GM12878 (cell line): ENCODE measurements around the gene KIF12. TPM values are rescaled to one million over a fixed set of nuclear protein-coding genes. Genes with fewer than 3 reads are reported as not detected.

ENCODE experiments used
- ATAC-seq: fragments of 200-7000 bp; cut with Tn5 transposase; 3 replicates; pipeline ENCODE4 v1.9.1; 2020; ENCODE audit warnings: mild to moderate bottlenecking, moderate library complexity
- BruUV-seq: library from RNA; stranded (reverse); fragments of 400-500 nt; replicated peaks from 2 replicates; lab custom pipeline; 2021; lab: Mats Ljungman, UMichigan
- CTCF ChIA-PET: fragments of 300-600 bp; sonication (Branson Sonifier 250); formaldehyde crosslinking; extraction: SDS; loops from one replicate; lab custom pipeline; 2021; ENCODE audit warnings: inconsistent platforms; lab: Yijun Ruan, JAX
- POLR2A ChIA-PET: fragments of 350-600 bp; formaldehyde crosslinking; extraction: SDS; loops from one replicate; lab custom pipeline; 2021; ENCODE audit warnings: inconsistent platforms; lab: Charles Lee
- RAD21 ChIA-PET: fragments of 300-600 bp; sonication (Branson Sonifier 250); formaldehyde crosslinking; loops from one replicate; lab custom pipeline; 2023; ENCODE audit warnings: antibody characterized with exemption; ENCODE audit not compliant: unreplicated experiment; lab: Charles Lee
- SMC1A ChIA-PET: fragments of 300-600 bp; sonication (Branson Sonifier 250); formaldehyde crosslinking; loops from one replicate; lab custom pipeline; 2023; ENCODE audit not compliant: unreplicated experiment, uncharacterized antibody; lab: Charles Lee
- DNase-seq: peaks from one replicate; pipeline ENCODE4 v3.0.0-alpha.2; 2011; ENCODE audit warnings: low read depth, low spot score
- FAIRE-seq: peaks from 3 replicates; lab custom pipeline; 2011; peaks lifted over from hg19 to GRCh38; lab: Jason Lieb, UNC
- H2AFZ ChIP-seq: 2 replicates; pipeline ENCODE4 v1.6.0; 2011; ENCODE audit warnings: low read depth, low read length, control low read depth; ENCODE audit not compliant: control insufficient read depth
- H3K27ac ChIP-seq: 2 replicates; pipeline ENCODE4 v1.5.1; 2011; ENCODE audit warnings: control low read depth; ENCODE audit not compliant: control insufficient read depth, insufficient read depth
- H3K27me3 ChIP-seq, 2 experiments: replicated peaks in 1 of 2; 2 replicates each; pipeline versions ENCODE4 v1.6.0 to v1.6.1; 2011; ENCODE audit warnings: low read length in 1 of 2; ENCODE audit not compliant: control insufficient read depth in 2 of 2, insufficient read depth in 2 of 2
- H3K36me3 ChIP-seq, 2 experiments: 2 replicates each; pipeline ENCODE4 v1.5.1; 2011; ENCODE audit warnings: low read length in 1 of 2; ENCODE audit not compliant: control insufficient read depth in 2 of 2, insufficient read depth in 2 of 2
- H3K4me1 ChIP-seq: 2 replicates; pipeline ENCODE4 v1.6.1; 2011; ENCODE audit warnings: mild to moderate bottlenecking, low read length, moderate library complexity, mixed read lengths; ENCODE audit not compliant: control insufficient read depth, insufficient read depth
- H3K4me2 ChIP-seq: 2 replicates; pipeline ENCODE4 v1.6.0; 2011; ENCODE audit warnings: control low read depth; ENCODE audit not compliant: control insufficient read depth, insufficient read depth
- H3K4me3 ChIP-seq: fragments of 200-600 bp; sonication (generic); 2 replicates; pipeline ENCODE4 v1.5.1; 2016
- H3K79me2 ChIP-seq: 2 replicates; pipeline ENCODE4 v1.6.0; 2011; ENCODE audit warnings: low read length; ENCODE audit not compliant: control insufficient read depth, insufficient read depth
- H3K9ac ChIP-seq: 2 replicates; pipeline ENCODE4 v1.8.0; 2011; ENCODE audit warnings: low read length, control low read depth, mixed read lengths; ENCODE audit not compliant: control insufficient read depth, insufficient read depth
- H3K9me3 ChIP-seq: replicated peaks from 3 replicates; pipeline ENCODE4 v1.5.1; 2011; ENCODE audit warnings: mild to moderate bottlenecking, low read length; ENCODE audit not compliant: control insufficient read depth, insufficient read depth
- H4K20me1 ChIP-seq: 2 replicates; pipeline ENCODE4 v1.6.0; 2011; ENCODE audit not compliant: control insufficient read depth, insufficient read depth
- CEBPZ ChIP-seq: fragments of 150-350 bp; IDR thresholded peaks from 2 replicates; pipeline ENCODE4 v1.6.1; 2016; ENCODE audit warnings: low read depth, low read length
- EED ChIP-seq: sonication (generic); IDR thresholded peaks from 2 replicates; pipeline ENCODE4 v1.6.1; 2016; ENCODE audit warnings: antibody characterized with exemption, low read depth
- EGR1 ChIP-seq, 2 experiments: IDR thresholded peaks; 1 replicate in 1 of 2; 2 replicates in 1 of 2; pipeline ENCODE4 v1.6.1; 2011 to 2012; ENCODE audit warnings: low read depth in 2 of 2, low read length in 2 of 2, borderline replicate concordance in 1 of 2, mild to moderate bottlenecking in 1 of 2, moderate library complexity in 1 of 2
- NR2F1 ChIP-seq: fragments of 450-650 bp; conservative IDR thresholded peaks from 2 replicates; pipeline ENCODE4 v1.6.1; 2017; ENCODE audit warnings: mild to moderate bottlenecking
- NRF1 ChIP-seq: conservative IDR thresholded peaks from 2 replicates; pipeline ENCODE4 v1.6.1; 2011; ENCODE audit warnings: mild to moderate bottlenecking, low read depth, low read length, improper control_type of control experiment
- TARDBP ChIP-seq: IDR thresholded peaks from 2 replicates; pipeline ENCODE4 v1.6.1; 2016; ENCODE audit warnings: borderline replicate concordance
- ZBTB33 ChIP-seq: fragments of 450-650 bp; IDR thresholded peaks from 2 replicates; pipeline ENCODE4 v1.6.1; 2017; ENCODE audit warnings: mild to moderate bottlenecking
- ZNF274 ChIP-seq: IDR thresholded peaks from one replicate; pipeline ENCODE4 v1.8.0; 2011; ENCODE audit not compliant: insufficient read length, insufficient read depth
- WGBS: methylation state at CpG from one replicate; pipeline ENCODE4 v1.1.6; 2016; ENCODE audit warnings: low lambda C conversion rate; ENCODE audit not compliant: insufficient replicate concordance, insufficient coverage; ENCODE audit errors: missing lambda C conversion rate; 5-methylcytosine and 5-hydroxymethylcytosine counted together
- in situ Hi-C: fragments of 300-500 bp; cut with MboI; formaldehyde crosslinking; loops from 9 replicates; pipeline ENCODE4 v1.14.3; 2018; ENCODE audit warnings: mixed read lengths
- intact Hi-C: fragments of 100-400 bp; cut with micrococcal nuclease; formaldehyde crosslinking; loops from one replicate; pipeline ENCODE4 v1.14.2; 2022; ENCODE audit not compliant: unreplicated experiment
- polyA plus RNA-seq, 11 experiments: library from polyadenylated mRNA; depleted of rRNA in 4 of 11; unstranded in 6 of 11; stranded (reverse) in 5 of 11; fragments of >200 nt; fragmentation: Nextera tagmentation in 4 of 11; fragmentation: Illumina TruSeq in 1 of 11; extraction: Ambion mirVana in 4 of 11; extraction: Trizol in 1 of 11; gene quantifications; 1 replicate in 1 of 11; 2 replicates in 10 of 11; pipeline versions ENCODE4 v1.2.1 to v1.2.3, GENCODE V29; 2011 to 2016; ENCODE audit warnings: inconsistent platforms in 2 of 11, missing spikeins in 2 of 11, low read depth in 1 of 11
- total RNA-seq, 4 experiments: library from RNA; depleted of rRNA in 3 of 4; stranded (reverse); fragments of >200 nt in 3 of 4; fragmentation: Illumina TruSeq in 1 of 4; extraction: Trizol in 1 of 4; gene quantifications; 2 replicates each; pipeline versions ENCODE4 v1.2.1 to v1.2.3, GENCODE V29; 2013 to 2021

Gene KIF12
- total and polyA plus RNA-seq, 10 of the 15 experiments (the other 5 are each of a cell fraction or from before 2014, with no cell fraction given) = not detected

GRCh38 chr9:114125476-114126013 is 26.5 kb upstream of the KIF12 start:
- Histone ChIP-seq H3K9ac (no peak overlapping the region), H4K20me1 (no peaks in the 10 kb centered on the region), H3K36me3 (no peaks in the 10 kb centered on the region), H3K79me2 (no peaks in the 10 kb centered on the region), H3K4me2 (no peak overlapping the region), H3K4me3 (no peak overlapping the region), H3K27me3 (no peaks in the 10 kb centered on the region; a peak in 1 of 4 replicates), H2AFZ (no peak overlapping the region)
- ChIA-PET SMC1A (no interaction called here), CTCF (no interaction called here), RAD21 (no interaction called here)
- no TSS peak for BruUV-seq
- FAIRE-seq = no peak
- TF ChIP-seq EGR1 (IDR thresholded peaks at IDR 0.05; ENCODE audit: borderline replicate concordance in 1 of 2, low read depth in 2 of 2, low read length in 2 of 2) = no peak
- no peak for TF ChIP-seq ZNF274
- TF ChIP-seq ZBTB33 = no peak
- no peak for TF ChIP-seq NR2F1
- no peak for TF ChIP-seq NRF1
- TF ChIP-seq TARDBP = no peak
- no peak for TF ChIP-seq CEBPZ
- no peak for TF ChIP-seq EED
- TF ChIP-seq, all 136 proteins: peak for 0
- H3K27ac ChIP-seq = no peak overlapping the region
- H3K4me1 ChIP-seq = no peaks in the 10 kb centered on the region
- no peak for ATAC-seq
- no peak for DNase-seq
- in situ Hi-C loops (no loop called here), intact Hi-C loops (no loop called here)
- 54% methylated on average over 10 of the region's 10 CpGs for WGBS
- POLR2A ChIA-PET = no interaction called here
- H3K9me3 ChIP-seq = no peaks in the 10 kb centered on the region
